Measurements from ENCODE around the gene CD300E.
"Not testable (repeated sequence)": the region's sequence is repeated elsewhere in the genome, so short reads cannot be mapped to it uniquely, and the experiment has no call there.

Gene CD300E

GRCh38 chr17:74633326-74633725 is 9.8 kb upstream of the CD300E start:
- DNase-seq: no peak

- no peak for DNase-seq
Observed at GRCh38 chr17:74632617-74633016, 9.1 kb upstream of the CD300E start.

GRCh38 chr17:74631468-74632450 is 8.2 kb upstream of the CD300E start:
- DNase-seq: no peak

- not testable (repeated sequence) for DNase-seq
Observed at GRCh38 chr17:74630251-74630650, 6.7 kb upstream of the CD300E start.

GRCh38 chr17:74625661-74626060 is 2.1 kb upstream of the CD300E start:
- no peak for DNase-seq

- DNase-seq: no peak
Observed at GRCh38 chr17:74624131-74624530, 593 bp upstream of the CD300E start.

- DNase-seq: no peak
Observed at GRCh38 chr17:74619077-74619673, 4.4 kb downstream of the CD300E start.

GRCh38 chr17:74618451-74618850 is 5.1 kb downstream of the CD300E start:
- no peak for DNase-seq

GRCh38 chr17:74616696-74617095 is 6.8 kb downstream of the CD300E start:
- no peak for DNase-seq

- no peak for DNase-seq
Observed at GRCh38 chr17:74612046-74612445, 11.5 kb downstream of the CD300E start.

GRCh38 chr17:74610108-74610507 is 13.4 kb downstream of the CD300E start:
- DNase-seq: no peak

- no peak for DNase-seq
Observed at GRCh38 chr17:74608511-74608910, 15.0 kb downstream of the CD300E start.

GRCh38 chr17:74607221-74607620 is 16.3 kb downstream of the CD300E start:
- no peak for DNase-seq

- DNase-seq: no peak
Observed at GRCh38 chr17:74606050-74606449, 17.5 kb downstream of the CD300E start.

GRCh38 chr17:74605361-74605760 is 18.2 kb downstream of the CD300E start:
- no peak for DNase-seq

GRCh38 chr17:74604761-74605160 is 18.8 kb downstream of the CD300E start:
- DNase-seq: no peak

- DNase-seq: no peak
Observed at GRCh38 chr17:74604200-74604599, 19.3 kb downstream of the CD300E start.

- DNase-seq: no peak
Observed at GRCh38 chr17:74603746-74604145, 19.8 kb downstream of the CD300E start.

- DNase-seq: no peak
Observed at GRCh38 chr17:74603037-74603635, 20.4 kb downstream of the CD300E start.

GRCh38 chr17:74601944-74602572 is 21.5 kb downstream of the CD300E start:
- no peak for DNase-seq

- DNase-seq: no peak
Observed at GRCh38 chr17:74599448-74599939, 24.0 kb downstream of the CD300E start.

- no peak for DNase-seq
Observed at GRCh38 chr17:74599023-74599399, 24.5 kb downstream of the CD300E start.

Data from central memory CD4-positive, alpha-beta T cell (primary cell).